K562 (cell line): ENCODE measurements around the gene SAMD8. TPM values are rescaled to one million over a fixed set of nuclear protein-coding genes. Genes with fewer than 3 reads are reported as not detected.
"Not testable (repeated sequence)": the region's sequence is repeated elsewhere in the genome, so short reads cannot be mapped to it uniquely, and the experiment has no call there.

Experiments
- ATAC-seq: fragments of 200-7000 bp; cut with Tn5 transposase; 3 replicates; pipeline ENCODE4 v1.9.1; 2020; ENCODE audit warnings: moderate library complexity
- BruUV-seq: library from RNA; stranded (reverse); fragments of 400-500 nt; replicated peaks from 2 replicates; lab custom pipeline; 2021; lab: Mats Ljungman, UMichigan
- CTCF ChIA-PET: fragments of 300-600 bp; formaldehyde crosslinking; extraction: SDS; loops from one replicate; lab custom pipeline; 2021; ENCODE audit warnings: low intra/inter-chr PET ratio; lab: Yijun Ruan, JAX
- POLR2A ChIA-PET: fragments of 300-600, 350-650 bp; sonication (Branson Sonifier 250); formaldehyde crosslinking; extraction: SDS; loops from one replicate; lab custom pipeline; 2021; ENCODE audit warnings: antibody characterized with exemption, inconsistent platforms; lab: Yijun Ruan, JAX
- DNase-seq, 4 experiments: peaks; one replicate each; pipeline versions ENCODE4 v3.0.0 to v3.0.0-alpha.2; 2011 to 2018; ENCODE audit warnings: low spot score in 3 of 4, mixed read lengths in 3 of 4; ENCODE audit errors: extremely low read depth in 1 of 4
- FAIRE-seq: peaks from 2 replicates; lab custom pipeline; 2011; peaks lifted over from hg19 to GRCh38; lab: Jason Lieb, UNC
- H2AFZ ChIP-seq: 2 replicates; pipeline ENCODE4 v1.6.0; 2011; ENCODE audit warnings: low read depth, low read length, control low read depth, inconsistent platforms
- H3K27ac ChIP-seq: fragments of 200-600 bp; 3 replicates; pipeline ENCODE4 v1.8.0; 2011; ENCODE audit warnings: low read depth, mild to moderate bottlenecking, control low read depth, inconsistent platforms, low read length, moderate library complexity, mixed read lengths; ENCODE audit errors: extremely low read depth
- H3K27me3 ChIP-seq, 2 experiments: fragments of 300-600 bp in 1 of 2; 2 replicates in 1 of 2; 3 replicates in 1 of 2; pipeline versions ENCODE4 v1.6.0 to v1.8.0; 2011; ENCODE audit warnings: inconsistent platforms in 2 of 2, low read length in 2 of 2, mild to moderate bottlenecking in 1 of 2, mixed read lengths in 1 of 2, moderate library complexity in 1 of 2; ENCODE audit not compliant: control insufficient read depth in 2 of 2, insufficient read depth in 2 of 2
- H3K36me3 ChIP-seq: fragments of 300-600 bp; 3 replicates; pipeline ENCODE4 v1.8.0; 2011; ENCODE audit warnings: mild to moderate bottlenecking, low read length, inconsistent platforms; ENCODE audit not compliant: control insufficient read depth, insufficient read depth
- H3K4me1 ChIP-seq, 2 experiments: fragments of 200-600 bp in 1 of 2; replicated peaks in 1 of 2; 2 replicates in 1 of 2; 3 replicates in 1 of 2; pipeline versions ENCODE4 v1.5.1 to v1.8.0; 2011; ENCODE audit warnings: inconsistent platforms in 2 of 2, low read length in 2 of 2, mild to moderate bottlenecking in 1 of 2, mixed read lengths in 1 of 2, moderate library complexity in 1 of 2; ENCODE audit not compliant: control insufficient read depth in 2 of 2, insufficient read depth in 2 of 2
- H3K4me2 ChIP-seq: 2 replicates; pipeline ENCODE4 v1.6.1; 2011; ENCODE audit warnings: low read length, control low read depth, inconsistent platforms, mixed read lengths; ENCODE audit not compliant: insufficient read depth
- H3K4me3 ChIP-seq: fragments of 200-600 bp; sonication (generic), shearing (Covaris generic); 2 replicates; pipeline ENCODE4 v1.5.1; 2016; ENCODE audit warnings: control low read depth, inconsistent platforms
- H3K79me2 ChIP-seq: fragments of 200-600 bp; 3 replicates; pipeline ENCODE4 v1.8.0; 2011; ENCODE audit warnings: low read length, inconsistent platforms; ENCODE audit not compliant: control insufficient read depth, insufficient read depth
- H3K9ac ChIP-seq, 2 experiments: 2 replicates each; pipeline versions ENCODE4 v1.6.0 to v1.6.1; 2011; ENCODE audit warnings: low read depth in 2 of 2, low read length in 2 of 2, control low read depth in 1 of 2, inconsistent platforms in 1 of 2, mild to moderate bottlenecking in 1 of 2, mixed read lengths in 1 of 2; ENCODE audit not compliant: insufficient read depth in 1 of 2
- H3K9me1 ChIP-seq: one replicate; pipeline ENCODE4 v1.6.0; 2011; ENCODE audit warnings: inconsistent platforms, mild to moderate bottlenecking, low read length, moderate library complexity; ENCODE audit not compliant: control insufficient read depth, insufficient read depth
- H3K9me3 ChIP-seq: replicated peaks from 2 replicates; pipeline ENCODE4 v1.5.1; 2011; ENCODE audit warnings: low read depth, low read length, inconsistent platforms; ENCODE audit not compliant: control insufficient read depth, insufficient read depth
- H4K20me1 ChIP-seq: replicated peaks from 2 replicates; pipeline ENCODE4 v1.6.1; 2011; ENCODE audit warnings: low read length, inconsistent platforms, mixed read lengths; ENCODE audit not compliant: control insufficient read depth, insufficient read depth
- ZNF217 ChIP-seq: sonication (generic); formaldehyde crosslinking; IDR thresholded peaks from 2 replicates; pipeline ENCODE4 v1.8.0; 2022; ENCODE audit warnings: mild to moderate bottlenecking, missing genetic modification reagents
- WGBS: fragments of 100-300 bp; shearing (Covaris generic); methylation state at CpG from one replicate; pipeline ENCODE4 v1.1.6; 2016; ENCODE audit warnings: low coverage, mixed read lengths; ENCODE audit not compliant: insufficient coverage; ENCODE audit errors: missing lambda C conversion rate; 5-methylcytosine and 5-hydroxymethylcytosine counted together
- in situ Hi-C: fragments of 300-500 bp; cut with MboI; formaldehyde crosslinking; loops from 4 replicates; pipeline ENCODE4 v1.15.0; 2018; ENCODE audit warnings: inconsistent platforms, mixed read lengths
- intact Hi-C: fragments of 100-400 bp; cut with micrococcal nuclease; formaldehyde crosslinking; loops from 2 replicates; pipeline ENCODE4 v1.14.2; 2022
- polyA plus RNA-seq, 8 experiments: library from polyadenylated mRNA; depleted of rRNA in 4 of 8; stranded (reverse) in 5 of 8; unstranded in 3 of 8; fragments of >200 nt; fragmentation: Nextera tagmentation in 2 of 8; fragmentation: Illumina TruSeq in 1 of 8; extraction: Ambion mirVana in 2 of 8; extraction: Trizol in 1 of 8; gene quantifications; 2 replicates each; pipeline versions ENCODE4 v1.2.1 to v1.2.3, GENCODE V29; 2011 to 2014; ENCODE audit warnings: inconsistent platforms in 1 of 8, missing spikeins in 1 of 8
- total RNA-seq, 7 experiments: library from RNA; depleted of rRNA in 6 of 7; stranded (reverse); fragments of >200 nt in 6 of 7; fragmentation: Illumina TruSeq in 2 of 7; extraction: Trizol in 2 of 7; gene quantifications; 2 replicates each; pipeline versions ENCODE4 v1.2.1 to v1.2.3, GENCODE V29; 2011 to 2021; ENCODE audit warnings: low replicate concordance in 1 of 7
- TF ChIP-seq, protein P1 (sequence below): sonication (generic); formaldehyde crosslinking; IDR thresholded peaks from 2 replicates; pipeline ENCODE4 v1.8.1; 2023; ENCODE audit warnings: mild to moderate bottlenecking, missing genetic modification reagents

Gene SAMD8
- total and polyA plus RNA-seq, 9 of the 15 experiments (the other 6 are each of a cell fraction or from before 2014, with no cell fraction given) = 2.7 to 16.1 (median 6.2) TPM

DNA sequence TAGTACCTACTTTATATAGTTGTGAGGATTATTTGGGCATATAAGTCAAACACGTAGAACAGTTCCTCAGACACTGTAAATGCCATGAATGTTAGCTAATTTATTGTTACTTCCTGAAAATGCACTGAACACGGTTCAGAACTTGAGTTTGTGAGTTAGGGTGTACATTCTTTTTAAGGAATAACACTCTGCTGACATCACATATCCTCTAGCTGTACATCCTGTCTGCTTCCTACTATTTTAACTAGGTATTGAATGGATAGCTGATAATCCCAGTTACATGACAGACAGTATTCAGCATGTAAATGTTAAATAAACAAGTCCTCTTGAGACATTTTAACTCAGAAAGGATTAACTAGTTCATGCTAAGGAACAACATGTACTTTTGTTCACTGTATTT is 16.0 kb downstream of the SAMD8 start (continued):
- no peak for TF ChIP-seq ZNF217 (CRISPR knock-in tag)
- TF ChIP-seq, protein P1, sequence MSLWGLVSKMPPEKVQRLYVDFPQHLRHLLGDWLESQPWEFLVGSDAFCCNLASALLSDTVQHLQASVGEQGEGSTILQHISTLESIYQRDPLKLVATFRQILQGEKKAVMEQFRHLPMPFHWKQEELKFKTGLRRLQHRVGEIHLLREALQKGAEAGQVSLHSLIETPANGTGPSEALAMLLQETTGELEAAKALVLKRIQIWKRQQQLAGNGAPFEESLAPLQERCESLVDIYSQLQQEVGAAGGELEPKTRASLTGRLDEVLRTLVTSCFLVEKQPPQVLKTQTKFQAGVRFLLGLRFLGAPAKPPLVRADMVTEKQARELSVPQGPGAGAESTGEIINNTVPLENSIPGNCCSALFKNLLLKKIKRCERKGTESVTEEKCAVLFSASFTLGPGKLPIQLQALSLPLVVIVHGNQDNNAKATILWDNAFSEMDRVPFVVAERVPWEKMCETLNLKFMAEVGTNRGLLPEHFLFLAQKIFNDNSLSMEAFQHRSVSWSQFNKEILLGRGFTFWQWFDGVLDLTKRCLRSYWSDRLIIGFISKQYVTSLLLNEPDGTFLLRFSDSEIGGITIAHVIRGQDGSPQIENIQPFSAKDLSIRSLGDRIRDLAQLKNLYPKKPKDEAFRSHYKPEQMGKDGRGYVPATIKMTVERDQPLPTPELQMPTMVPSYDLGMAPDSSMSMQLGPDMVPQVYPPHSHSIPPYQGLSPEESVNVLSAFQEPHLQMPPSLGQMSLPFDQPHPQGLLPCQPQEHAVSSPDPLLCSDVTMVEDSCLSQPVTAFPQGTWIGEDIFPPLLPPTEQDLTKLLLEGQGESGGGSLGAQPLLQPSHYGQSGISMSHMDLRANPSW (CRISPR knock-in tag) = no peak
- TF ChIP-seq, all 486 proteins: peak for 0

DNA sequence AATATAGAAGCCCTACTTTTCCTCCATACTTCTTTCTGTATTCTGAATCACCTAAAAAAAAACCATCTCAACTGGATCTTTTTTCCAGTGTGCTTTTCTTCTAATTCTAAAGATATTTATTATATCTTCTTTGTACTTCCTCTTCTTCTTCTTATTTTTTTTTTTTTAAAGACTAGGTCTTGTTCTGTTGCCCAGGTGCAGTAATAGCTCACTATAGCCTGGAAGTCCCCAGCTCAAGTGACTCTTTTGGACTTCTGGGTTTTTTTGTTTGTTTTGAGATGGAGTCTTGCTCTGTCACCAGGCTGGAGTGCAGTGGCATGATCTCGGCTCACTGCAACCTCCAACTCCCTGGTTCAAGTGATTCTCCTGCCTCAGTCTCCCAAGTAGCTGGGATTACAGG is 17.5 kb downstream of the SAMD8 start:
- H3K27ac ChIP-seq, intact Hi-C loops: not testable (repeated sequence)
- CTCF ChIA-PET = interaction anchor here (1.0 kb wide), 1 partner anchor 107 kb away, joined by 4 read pairs; the partner anchor contains the start of gene COMTD1

More for the DNA sequence above, 17.5 kb downstream of the SAMD8 start:
- H3K9ac ChIP-seq, BruUV-seq, FAIRE-seq, H4K20me1 ChIP-seq, H3K9me1 ChIP-seq, ATAC-seq, H2AFZ ChIP-seq, in situ Hi-C loops, H3K9me3 ChIP-seq, H3K27me3 ChIP-seq, H3K4me3 ChIP-seq, H3K4me1 ChIP-seq, DNase-seq, H3K36me3 ChIP-seq, H3K4me2 ChIP-seq, H3K79me2 ChIP-seq: not testable (repeated sequence)
- POLR2A ChIA-PET = interaction anchor here (0.6 to 2.3 kb wide), 3 partner anchors 17 to 105 kb away, joined by 3 to 6 read pairs (median 4); partner anchors contain the start of gene SAMD8
- 93% methylated on average over 1 of the region's 1 CpG for WGBS
